Astrocyte of the spinal cord (primary cell): ENCODE results near the gene YJEFN3.

Experiments used
- DNase-seq: peaks from one replicate; pipeline ENCODE4 v3.0.0; 2011; ENCODE audit warnings: low read depth, low spot score
- H3K4me3 ChIP-seq: 2 replicates; pipeline ENCODE4 v1.5.1; 2011; ENCODE audit warnings: low read depth, mild to moderate bottlenecking, low read length, moderate library complexity
- in situ Hi-C: cut with HindIII; loops from 2 replicates; pipeline ENCODE4 v1.10.0; 2017; ENCODE audit warnings: low sequenced_read_pairs
- TF ChIP-seq, protein P1 (sequence below): IDR thresholded peaks from 2 replicates; pipeline ENCODE4 v1.5.1; 2012; ENCODE audit warnings: low read depth, mild to moderate bottlenecking, low read length, inconsistent platforms

Gene YJEFN3

DNA sequence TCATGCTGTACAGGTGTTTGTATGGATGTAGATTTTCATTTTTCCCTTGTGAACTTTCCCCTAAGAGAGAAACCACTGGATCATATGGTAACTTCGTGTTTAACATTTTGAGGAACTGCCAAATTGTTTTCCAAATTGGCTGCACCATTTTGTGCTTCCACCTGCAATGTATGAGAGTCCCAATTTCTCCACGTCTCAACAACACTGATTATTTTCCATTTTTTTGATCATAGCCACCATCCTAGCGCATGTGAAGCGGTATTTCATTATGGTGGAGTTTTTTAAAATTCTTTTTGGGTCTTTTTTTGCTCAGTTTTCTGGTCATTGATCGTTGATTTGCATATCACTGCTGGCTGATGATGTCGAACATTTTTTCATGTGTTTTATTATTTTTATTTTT lies 7.7 kb upstream of the YJEFN3 start:
- TF ChIP-seq, protein P1, sequence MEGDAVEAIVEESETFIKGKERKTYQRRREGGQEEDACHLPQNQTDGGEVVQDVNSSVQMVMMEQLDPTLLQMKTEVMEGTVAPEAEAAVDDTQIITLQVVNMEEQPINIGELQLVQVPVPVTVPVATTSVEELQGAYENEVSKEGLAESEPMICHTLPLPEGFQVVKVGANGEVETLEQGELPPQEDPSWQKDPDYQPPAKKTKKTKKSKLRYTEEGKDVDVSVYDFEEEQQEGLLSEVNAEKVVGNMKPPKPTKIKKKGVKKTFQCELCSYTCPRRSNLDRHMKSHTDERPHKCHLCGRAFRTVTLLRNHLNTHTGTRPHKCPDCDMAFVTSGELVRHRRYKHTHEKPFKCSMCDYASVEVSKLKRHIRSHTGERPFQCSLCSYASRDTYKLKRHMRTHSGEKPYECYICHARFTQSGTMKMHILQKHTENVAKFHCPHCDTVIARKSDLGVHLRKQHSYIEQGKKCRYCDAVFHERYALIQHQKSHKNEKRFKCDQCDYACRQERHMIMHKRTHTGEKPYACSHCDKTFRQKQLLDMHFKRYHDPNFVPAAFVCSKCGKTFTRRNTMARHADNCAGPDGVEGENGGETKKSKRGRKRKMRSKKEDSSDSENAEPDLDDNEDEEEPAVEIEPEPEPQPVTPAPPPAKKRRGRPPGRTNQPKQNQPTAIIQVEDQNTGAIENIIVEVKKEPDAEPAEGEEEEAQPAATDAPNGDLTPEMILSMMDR: no peak
- no peak overlapping the region for H3K4me3 ChIP-seq
- in situ Hi-C loops: no loop called here
- DNase-seq: no peak

DNA sequence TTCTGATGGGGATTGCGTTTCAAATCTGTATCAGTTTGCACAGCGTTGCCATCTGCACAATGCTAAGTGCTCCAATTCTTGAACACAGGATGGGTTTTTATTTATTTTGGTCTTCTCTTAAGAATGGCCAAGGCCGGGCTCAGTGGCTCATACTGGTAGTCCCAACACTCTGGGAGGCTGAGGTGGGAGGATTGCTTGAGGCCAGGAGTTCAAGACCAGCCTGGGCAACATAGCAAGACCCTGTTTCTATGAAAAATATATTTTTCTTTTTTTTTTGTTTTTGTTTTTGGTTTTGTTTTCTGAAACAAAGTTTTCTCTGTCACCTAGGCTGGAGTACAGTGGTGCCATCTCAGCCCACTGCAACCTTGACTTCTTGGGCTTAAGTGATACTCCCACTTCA lies 5.5 kb upstream of the YJEFN3 start:
- H3K4me3 ChIP-seq: no peak overlapping the region
- TF ChIP-seq, protein P1: no peak
- in situ Hi-C loops: no loop called here
- no peak for DNase-seq

DNA sequence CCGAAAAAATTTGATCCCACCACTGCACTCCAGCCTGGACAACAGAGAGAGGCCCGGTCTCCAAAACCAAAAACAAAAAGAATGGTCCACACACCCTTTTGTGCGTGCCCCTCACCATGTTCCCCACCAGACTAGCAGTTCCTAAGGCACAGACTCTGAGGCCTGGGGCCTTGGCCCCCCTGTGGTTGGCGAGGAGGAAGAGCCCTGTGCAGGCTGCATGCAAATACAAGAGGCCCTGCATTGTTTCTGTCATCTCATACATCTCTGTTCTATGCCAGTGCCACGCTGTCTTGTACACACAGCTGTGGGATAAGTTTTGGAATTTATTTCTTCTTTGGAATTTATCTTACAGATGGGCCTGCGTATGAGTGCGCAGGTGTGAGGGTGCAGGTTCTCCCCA lies 4.7 kb upstream of the YJEFN3 start:
- no peak for DNase-seq
- TF ChIP-seq, protein P1: no peak
- in situ Hi-C loops: no loop called here
- H3K4me3 ChIP-seq: no peak overlapping the region

DNA sequence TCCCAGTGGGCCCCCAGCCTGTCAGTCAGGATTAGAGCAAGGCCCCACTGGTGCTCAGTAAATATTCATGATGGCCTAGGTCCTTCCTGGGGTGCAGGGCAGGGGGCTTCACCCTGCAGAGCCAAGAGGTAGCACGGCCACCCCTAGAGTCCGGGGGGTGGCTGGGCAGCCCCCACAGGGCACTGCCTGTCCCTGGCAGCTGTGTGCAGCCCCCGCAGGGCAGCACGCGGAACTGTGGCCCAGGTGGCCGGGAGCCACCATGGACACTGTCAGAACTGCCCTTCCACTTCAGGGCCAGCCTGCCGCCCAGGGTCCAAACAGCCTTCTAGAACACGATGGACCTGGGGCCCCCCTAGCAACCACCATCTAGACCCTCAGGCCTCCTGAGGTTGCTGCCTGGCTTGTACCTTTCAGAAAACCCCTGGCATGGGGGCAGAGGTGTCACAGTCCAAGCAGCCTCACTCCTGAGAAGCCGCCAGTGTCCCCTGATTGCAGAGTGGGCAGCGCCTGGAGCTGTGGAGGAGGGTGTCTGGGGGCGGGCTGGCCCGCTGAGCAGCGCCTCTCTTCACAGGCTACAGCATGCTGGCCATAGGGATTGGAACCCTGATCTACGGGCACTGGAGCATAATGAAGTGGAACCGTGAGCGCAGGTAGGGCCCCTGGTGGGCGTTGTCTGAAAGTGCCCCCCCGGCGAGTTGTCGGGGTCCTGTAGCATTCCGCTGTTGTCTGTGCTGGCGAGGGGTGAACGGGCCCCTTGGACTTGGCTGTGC lies 2.9 kb upstream of the YJEFN3 start:
- DNase-seq: no peak
- in situ Hi-C loops: no loop called here
- TF ChIP-seq, protein P1: no peak
- H3K4me3 ChIP-seq: no peak overlapping the region

DNA sequence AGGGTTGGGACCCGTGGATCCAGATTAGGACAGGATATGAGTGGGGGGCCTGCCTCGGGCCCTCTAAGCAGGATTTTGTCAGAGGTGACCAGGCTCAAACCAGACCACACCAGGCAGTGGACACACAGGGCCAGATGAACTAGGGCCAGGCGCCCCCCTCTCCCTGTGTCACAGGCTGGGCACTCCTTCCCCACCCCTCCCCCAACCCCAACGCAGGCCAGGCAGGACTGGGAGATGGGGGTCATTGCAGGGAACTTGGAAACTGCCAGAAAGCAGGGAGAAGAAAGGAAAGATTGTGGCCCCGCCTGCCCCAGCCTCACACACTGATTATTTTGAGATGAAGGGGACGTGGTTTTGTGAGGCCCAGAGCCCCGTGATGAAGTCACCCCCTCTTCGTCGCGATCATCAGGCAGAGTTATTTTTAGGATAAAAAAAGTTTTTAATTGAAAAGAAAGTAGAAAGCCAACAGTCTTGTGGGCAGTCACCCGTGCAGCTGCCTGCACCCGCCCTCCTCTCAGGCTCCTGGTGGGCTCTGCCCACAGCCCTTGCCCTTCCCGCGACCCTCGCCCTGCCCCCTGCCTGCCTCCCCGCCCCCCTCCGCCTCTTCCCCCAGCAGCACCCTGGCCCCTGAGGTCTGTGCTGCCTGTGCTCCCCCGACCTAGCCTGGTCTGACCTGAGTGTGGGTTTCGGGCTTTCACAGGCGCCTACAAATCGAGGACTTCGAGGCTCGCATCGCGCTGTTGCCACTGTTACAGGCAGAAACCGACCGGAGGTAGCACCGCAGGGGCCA lies 1.9 kb upstream of the YJEFN3 start:
- TF ChIP-seq, protein P1: no peak
- H3K4me3 ChIP-seq: no peak overlapping the region
- in situ Hi-C loops: no loop called here
- DNase-seq: no peak

DNA sequence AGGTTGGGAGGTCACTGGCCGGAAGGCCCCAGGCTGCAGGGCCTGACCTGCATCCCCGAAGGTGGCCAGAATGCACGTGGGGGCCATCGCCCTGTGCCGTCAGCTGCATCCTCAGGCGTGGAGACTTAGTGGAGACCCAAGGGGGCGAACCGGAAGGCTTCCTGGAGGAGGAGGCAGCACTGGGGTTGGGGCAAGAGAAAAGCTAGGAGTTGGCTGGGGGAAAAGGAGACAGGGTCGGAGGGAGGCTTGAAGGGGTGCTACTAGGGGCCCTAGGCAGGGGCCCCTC lies 1.4 kb upstream of the YJEFN3 start:
- no peak overlapping the region for H3K4me3 ChIP-seq
- DNase-seq: no peak
- in situ Hi-C loops: no loop called here
- TF ChIP-seq, protein P1: no peak
